K562 (cell line): Measurements from ENCODE around the gene SMCO4. TPM values are rescaled to one million over a fixed set of nuclear protein-coding genes. Genes with fewer than 3 reads are reported as not detected.

Experiments
- ATAC-seq: fragments of 200-7000 bp; cut with Tn5 transposase; 3 replicates; pipeline ENCODE4 v1.9.1; 2020; ENCODE audit warnings: moderate library complexity
- BruUV-seq: library from RNA; stranded (reverse); fragments of 400-500 nt; replicated peaks from 2 replicates; lab custom pipeline; 2021; lab: Mats Ljungman, UMichigan
- CTCF ChIA-PET: fragments of 300-600 bp; formaldehyde crosslinking; extraction: SDS; loops from one replicate; lab custom pipeline; 2021; ENCODE audit warnings: low intra/inter-chr PET ratio; lab: Yijun Ruan, JAX
- POLR2A ChIA-PET: fragments of 300-600, 350-650 bp; sonication (Branson Sonifier 250); formaldehyde crosslinking; extraction: SDS; loops from one replicate; lab custom pipeline; 2021; ENCODE audit warnings: antibody characterized with exemption, inconsistent platforms; lab: Yijun Ruan, JAX
- DNase-seq, 4 experiments: peaks; one replicate each; pipeline versions ENCODE4 v3.0.0 to v3.0.0-alpha.2; 2011 to 2018; ENCODE audit warnings: low spot score in 3 of 4, mixed read lengths in 3 of 4; ENCODE audit errors: extremely low read depth in 1 of 4
- FAIRE-seq: peaks from 2 replicates; lab custom pipeline; 2011; peaks lifted over from hg19 to GRCh38; lab: Jason Lieb, UNC
- H2AFZ ChIP-seq: 2 replicates; pipeline ENCODE4 v1.6.0; 2011; ENCODE audit warnings: low read depth, low read length, control low read depth, inconsistent platforms
- H3K27ac ChIP-seq: fragments of 200-600 bp; 3 replicates; pipeline ENCODE4 v1.8.0; 2011; ENCODE audit warnings: low read depth, mild to moderate bottlenecking, control low read depth, inconsistent platforms, low read length, moderate library complexity, mixed read lengths; ENCODE audit errors: extremely low read depth
- H3K27me3 ChIP-seq, 2 experiments: fragments of 300-600 bp in 1 of 2; 2 replicates in 1 of 2; 3 replicates in 1 of 2; pipeline versions ENCODE4 v1.6.0 to v1.8.0; 2011; ENCODE audit warnings: inconsistent platforms in 2 of 2, low read length in 2 of 2, mild to moderate bottlenecking in 1 of 2, mixed read lengths in 1 of 2, moderate library complexity in 1 of 2; ENCODE audit not compliant: control insufficient read depth in 2 of 2, insufficient read depth in 2 of 2
- H3K36me3 ChIP-seq: fragments of 300-600 bp; 3 replicates; pipeline ENCODE4 v1.8.0; 2011; ENCODE audit warnings: mild to moderate bottlenecking, low read length, inconsistent platforms; ENCODE audit not compliant: control insufficient read depth, insufficient read depth
- H3K4me1 ChIP-seq, 2 experiments: fragments of 200-600 bp in 1 of 2; replicated peaks in 1 of 2; 2 replicates in 1 of 2; 3 replicates in 1 of 2; pipeline versions ENCODE4 v1.5.1 to v1.8.0; 2011; ENCODE audit warnings: inconsistent platforms in 2 of 2, low read length in 2 of 2, mild to moderate bottlenecking in 1 of 2, mixed read lengths in 1 of 2, moderate library complexity in 1 of 2; ENCODE audit not compliant: control insufficient read depth in 2 of 2, insufficient read depth in 2 of 2
- H3K4me2 ChIP-seq: 2 replicates; pipeline ENCODE4 v1.6.1; 2011; ENCODE audit warnings: low read length, control low read depth, inconsistent platforms, mixed read lengths; ENCODE audit not compliant: insufficient read depth
- H3K4me3 ChIP-seq: fragments of 200-600 bp; sonication (generic), shearing (Covaris generic); 2 replicates; pipeline ENCODE4 v1.5.1; 2016; ENCODE audit warnings: control low read depth, inconsistent platforms
- H3K79me2 ChIP-seq: fragments of 200-600 bp; 3 replicates; pipeline ENCODE4 v1.8.0; 2011; ENCODE audit warnings: low read length, inconsistent platforms; ENCODE audit not compliant: control insufficient read depth, insufficient read depth
- H3K9ac ChIP-seq, 2 experiments: 2 replicates each; pipeline versions ENCODE4 v1.6.0 to v1.6.1; 2011; ENCODE audit warnings: low read depth in 2 of 2, low read length in 2 of 2, control low read depth in 1 of 2, inconsistent platforms in 1 of 2, mild to moderate bottlenecking in 1 of 2, mixed read lengths in 1 of 2; ENCODE audit not compliant: insufficient read depth in 1 of 2
- H3K9me1 ChIP-seq: one replicate; pipeline ENCODE4 v1.6.0; 2011; ENCODE audit warnings: inconsistent platforms, mild to moderate bottlenecking, low read length, moderate library complexity; ENCODE audit not compliant: control insufficient read depth, insufficient read depth
- H3K9me3 ChIP-seq: replicated peaks from 2 replicates; pipeline ENCODE4 v1.5.1; 2011; ENCODE audit warnings: low read depth, low read length, inconsistent platforms; ENCODE audit not compliant: control insufficient read depth, insufficient read depth
- H4K20me1 ChIP-seq: replicated peaks from 2 replicates; pipeline ENCODE4 v1.6.1; 2011; ENCODE audit warnings: low read length, inconsistent platforms, mixed read lengths; ENCODE audit not compliant: control insufficient read depth, insufficient read depth
- ARHGAP35 ChIP-seq: fragments of 450-650 bp; IDR thresholded peaks from 2 replicates; pipeline ENCODE4 v1.6.1; 2018; ENCODE audit not compliant: partially characterized antibody
- CREM ChIP-seq: IDR thresholded peaks from 2 replicates; pipeline ENCODE4 v1.6.1; 2014; ENCODE audit warnings: antibody characterized with exemption, low read depth
- EWSR1 ChIP-seq: fragments of 450-650 bp; IDR thresholded peaks from 2 replicates; pipeline ENCODE4 v1.6.1; 2018; ENCODE audit warnings: borderline replicate concordance, mild to moderate bottlenecking, low read depth, moderate library complexity; ENCODE audit not compliant: partially characterized antibody
- EZH2 ChIP-seq: IDR thresholded peaks from 2 replicates; pipeline ENCODE4 v1.6.1; 2012; ENCODE audit warnings: low read depth, mild to moderate bottlenecking, inconsistent platforms, low read length, borderline replicate concordance
- HNRNPH1 ChIP-seq: fragments of 200-400 bp; formaldehyde crosslinking; optimal IDR thresholded peaks from 2 replicates; pipeline ENCODE3; 2017; ENCODE audit warnings: low read depth, mild to moderate bottlenecking, low read length, moderate library complexity
- MED1 ChIP-seq: sonication (generic); formaldehyde crosslinking; IDR thresholded peaks from 2 replicates; pipeline ENCODE4 v1.8.1; 2023; ENCODE audit warnings: missing genetic modification reagents, borderline replicate concordance
- NFIC ChIP-seq: fragments of 450-650 bp; IDR thresholded peaks from 2 replicates; pipeline ENCODE4 v1.6.1; 2017; ENCODE audit warnings: mild to moderate bottlenecking, inconsistent platforms
- ZNF143 ChIP-seq: sonication (generic); formaldehyde crosslinking; IDR thresholded peaks from 2 replicates; pipeline ENCODE4 v1.9.0; 2022; ENCODE audit warnings: mild to moderate bottlenecking, missing genetic modification reagents
- ZNF785 ChIP-seq: fragments of 250-450 bp; sonication (Bioruptor Pico); IDR thresholded peaks from 2 replicates; pipeline ENCODE4 v1.4.0; 2020; ENCODE audit warnings: mild to moderate bottlenecking
- ZNF830 ChIP-seq: fragments of 250-450 bp; sonication (Bioruptor Pico); IDR thresholded peaks from 2 replicates; pipeline ENCODE4 v1.5.0; 2021; ENCODE audit warnings: mild to moderate bottlenecking
- WGBS: fragments of 100-300 bp; shearing (Covaris generic); methylation state at CpG from one replicate; pipeline ENCODE4 v1.1.6; 2016; ENCODE audit warnings: low coverage, mixed read lengths; ENCODE audit not compliant: insufficient coverage; ENCODE audit errors: missing lambda C conversion rate; 5-methylcytosine and 5-hydroxymethylcytosine counted together
- in situ Hi-C: fragments of 300-500 bp; cut with MboI; formaldehyde crosslinking; loops from 4 replicates; pipeline ENCODE4 v1.15.0; 2018; ENCODE audit warnings: inconsistent platforms, mixed read lengths
- intact Hi-C: fragments of 100-400 bp; cut with micrococcal nuclease; formaldehyde crosslinking; loops from 2 replicates; pipeline ENCODE4 v1.14.2; 2022
- polyA plus RNA-seq, 8 experiments: library from polyadenylated mRNA; depleted of rRNA in 4 of 8; stranded (reverse) in 5 of 8; unstranded in 3 of 8; fragments of >200 nt; fragmentation: Nextera tagmentation in 2 of 8; fragmentation: Illumina TruSeq in 1 of 8; extraction: Ambion mirVana in 2 of 8; extraction: Trizol in 1 of 8; gene quantifications; 2 replicates each; pipeline versions ENCODE4 v1.2.1 to v1.2.3, GENCODE V29; 2011 to 2014; ENCODE audit warnings: inconsistent platforms in 1 of 8, missing spikeins in 1 of 8
- total RNA-seq, 7 experiments: library from RNA; depleted of rRNA in 6 of 7; stranded (reverse); fragments of >200 nt in 6 of 7; fragmentation: Illumina TruSeq in 2 of 7; extraction: Trizol in 2 of 7; gene quantifications; 2 replicates each; pipeline versions ENCODE4 v1.2.1 to v1.2.3, GENCODE V29; 2011 to 2021; ENCODE audit warnings: low replicate concordance in 1 of 7
- TF ChIP-seq, protein P1 (sequence below): fragments of 250-450 bp; sonication (Bioruptor Pico); IDR thresholded peaks from 2 replicates; pipeline ENCODE4 v1.5.0; 2021; ENCODE audit warnings: mild to moderate bottlenecking, moderate library complexity
- TF ChIP-seq, protein P2 (sequence below): sonication (generic); formaldehyde crosslinking; IDR thresholded peaks from 2 replicates; pipeline ENCODE4 v1.8.0; 2022; ENCODE audit warnings: mild to moderate bottlenecking, missing genetic modification reagents

The SMCO4 gene
- total and polyA plus RNA-seq, 9 of the 15 experiments (the other 6 are each of a cell fraction or from before 2014, with no cell fraction given) = 1.8 to 27.8 (median 15.3) TPM

DNA sequence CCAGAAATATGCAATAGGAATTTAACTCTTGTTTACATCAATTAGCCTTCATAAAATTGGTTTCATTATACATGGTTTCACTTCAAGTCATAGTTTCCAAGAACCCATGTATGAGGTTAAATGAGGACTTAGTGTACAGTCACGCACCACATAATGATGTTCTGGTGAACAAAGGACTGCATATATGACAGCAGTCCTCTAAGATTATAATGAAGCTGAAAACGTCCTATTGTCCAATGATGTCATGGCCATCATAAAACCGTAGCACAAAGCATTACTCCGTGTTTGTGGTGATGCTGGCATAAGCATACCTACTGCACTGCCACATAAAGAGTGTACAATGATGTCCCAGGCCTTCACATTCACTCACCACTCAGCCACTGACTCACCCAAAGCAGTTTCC, 31.1 kb downstream of the SMCO4 start (continued):
- TF ChIP-seq HNRNPH1 (no peak), ARHGAP35 (no peak)

DNA sequence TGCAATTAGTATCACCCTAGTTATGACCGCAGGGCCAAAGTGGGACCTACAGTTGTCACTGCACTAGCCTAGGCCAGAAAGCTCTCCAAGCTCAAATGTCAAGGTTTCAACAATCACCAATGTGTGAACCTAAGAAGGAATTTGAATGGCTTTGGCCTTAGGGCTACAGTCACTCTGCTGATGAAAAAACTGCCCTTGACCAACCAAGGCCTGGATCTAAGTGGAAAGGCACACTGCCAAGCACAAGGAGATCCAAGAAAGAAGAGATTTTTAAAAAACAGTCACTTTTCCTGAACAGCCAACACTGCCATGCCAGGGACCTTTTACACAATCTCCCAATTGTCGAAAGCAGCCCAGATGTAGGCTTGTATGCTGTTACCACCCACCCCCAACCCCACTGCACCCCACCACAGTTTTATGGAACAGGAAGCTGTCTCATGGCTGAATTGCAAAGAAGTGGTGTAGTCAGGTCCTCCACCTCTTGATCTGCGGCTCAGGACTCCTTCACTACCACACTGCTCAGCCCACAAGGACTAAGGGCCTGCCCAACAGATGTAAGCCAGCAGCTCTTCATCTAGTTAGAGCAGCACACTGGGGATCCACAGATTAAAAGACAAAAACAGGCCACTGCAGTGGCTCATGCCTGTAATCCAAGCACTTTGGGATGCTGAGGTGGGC, 32.9 kb downstream of the SMCO4 start:
- Histone ChIP-seq H3K27ac (no peak overlapping the region), H4K20me1 (no peaks in the 10 kb centered on the region; the same call in 1 of the 2 replicates), H3K9me3 (no peaks in the 10 kb centered on the region), H3K79me2 (no peaks in the 10 kb centered on the region), H3K36me3 (no peaks in the 10 kb centered on the region), H2AFZ (no peak overlapping the region), H3K4me3 (no peak overlapping the region), H3K4me1 (no peaks in the 10 kb centered on the region), H3K27me3 (no peaks in the 10 kb centered on the region), H3K9me1 (no peaks in the 10 kb centered on the region), H3K9ac (no peak overlapping the region), H3K4me2 (no peak overlapping the region)
- intact Hi-C loops = no loop called here
- no peak for DNase-seq
- no TSS peak for BruUV-seq
- in situ Hi-C loops = no loop called here
- 43% methylated on average over 3 of the region's 3 CpGs for WGBS
- ChIA-PET CTCF (no interaction called here), POLR2A (interaction anchor here (1.1 kb wide), 1 partner anchor 20 kb away, joined by 4 read pairs; no protein-coding TSS in a partner anchor)
- no peak for FAIRE-seq
- ATAC-seq = no peak
- TF ChIP-seq ZNF785 (CRISPR knock-in tag) (no peak), CREM (no peak), MED1 (CRISPR knock-in tag) (no peak), ZNF143 (CRISPR knock-in tag) (no peak), EZH2 (no peak), EWSR1 (no peak), NFIC (no peak), ZNF830 (CRISPR knock-in tag) (no peak)
- TF ChIP-seq, protein P1, sequence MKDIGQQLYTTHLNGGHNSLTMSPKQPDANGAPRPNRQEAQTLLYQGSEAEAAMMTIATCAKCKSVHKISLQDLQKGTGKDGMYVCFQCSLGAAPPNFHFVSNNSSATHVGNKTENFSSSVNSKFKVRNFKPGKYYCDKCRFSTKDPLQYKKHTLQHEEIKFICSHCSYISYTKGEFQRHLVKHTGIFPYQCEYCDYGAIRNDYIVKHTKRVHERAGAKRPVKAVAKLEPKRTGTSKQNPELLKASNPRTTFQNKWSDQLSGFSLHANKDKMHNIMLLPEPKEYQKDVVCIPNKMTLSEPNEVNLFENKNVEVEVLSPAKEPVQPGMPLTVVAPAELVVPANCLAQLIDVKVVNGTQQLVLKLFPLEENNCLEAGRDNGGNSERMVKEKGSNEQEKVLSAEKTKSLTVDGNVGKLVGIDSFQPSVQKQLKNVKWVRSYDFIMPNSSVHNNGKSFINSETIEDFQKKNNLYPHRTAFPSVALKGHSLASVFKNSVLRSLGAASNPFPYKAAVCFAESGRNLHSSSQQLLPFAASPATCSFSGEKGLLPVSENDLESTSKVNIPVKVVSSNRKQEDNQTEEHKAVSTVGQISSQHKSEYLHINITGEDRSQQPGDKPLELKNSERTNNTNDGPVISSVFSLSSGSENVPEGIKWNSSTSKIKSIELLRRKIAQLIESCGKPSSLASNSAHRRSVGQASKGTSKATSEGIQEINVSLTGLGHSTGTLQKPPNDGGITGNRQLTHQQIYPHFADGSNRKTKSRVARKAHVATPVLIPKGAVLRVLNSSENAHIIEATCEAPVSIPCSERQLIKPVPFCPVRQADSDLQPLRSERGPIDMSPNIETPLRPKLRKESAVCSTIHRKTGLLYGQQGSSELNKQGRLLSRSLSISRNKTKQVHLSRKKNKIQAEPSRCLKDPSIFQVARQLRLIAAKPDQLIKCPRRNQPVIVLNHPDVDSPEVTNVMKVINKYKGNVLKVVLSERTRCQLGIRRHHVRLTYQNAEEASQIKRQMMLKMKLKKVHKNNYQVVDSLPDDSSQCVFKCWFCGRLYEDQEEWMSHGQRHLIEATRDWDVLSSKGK (CRISPR knock-in tag) = no peak
- TF ChIP-seq, protein P2, sequence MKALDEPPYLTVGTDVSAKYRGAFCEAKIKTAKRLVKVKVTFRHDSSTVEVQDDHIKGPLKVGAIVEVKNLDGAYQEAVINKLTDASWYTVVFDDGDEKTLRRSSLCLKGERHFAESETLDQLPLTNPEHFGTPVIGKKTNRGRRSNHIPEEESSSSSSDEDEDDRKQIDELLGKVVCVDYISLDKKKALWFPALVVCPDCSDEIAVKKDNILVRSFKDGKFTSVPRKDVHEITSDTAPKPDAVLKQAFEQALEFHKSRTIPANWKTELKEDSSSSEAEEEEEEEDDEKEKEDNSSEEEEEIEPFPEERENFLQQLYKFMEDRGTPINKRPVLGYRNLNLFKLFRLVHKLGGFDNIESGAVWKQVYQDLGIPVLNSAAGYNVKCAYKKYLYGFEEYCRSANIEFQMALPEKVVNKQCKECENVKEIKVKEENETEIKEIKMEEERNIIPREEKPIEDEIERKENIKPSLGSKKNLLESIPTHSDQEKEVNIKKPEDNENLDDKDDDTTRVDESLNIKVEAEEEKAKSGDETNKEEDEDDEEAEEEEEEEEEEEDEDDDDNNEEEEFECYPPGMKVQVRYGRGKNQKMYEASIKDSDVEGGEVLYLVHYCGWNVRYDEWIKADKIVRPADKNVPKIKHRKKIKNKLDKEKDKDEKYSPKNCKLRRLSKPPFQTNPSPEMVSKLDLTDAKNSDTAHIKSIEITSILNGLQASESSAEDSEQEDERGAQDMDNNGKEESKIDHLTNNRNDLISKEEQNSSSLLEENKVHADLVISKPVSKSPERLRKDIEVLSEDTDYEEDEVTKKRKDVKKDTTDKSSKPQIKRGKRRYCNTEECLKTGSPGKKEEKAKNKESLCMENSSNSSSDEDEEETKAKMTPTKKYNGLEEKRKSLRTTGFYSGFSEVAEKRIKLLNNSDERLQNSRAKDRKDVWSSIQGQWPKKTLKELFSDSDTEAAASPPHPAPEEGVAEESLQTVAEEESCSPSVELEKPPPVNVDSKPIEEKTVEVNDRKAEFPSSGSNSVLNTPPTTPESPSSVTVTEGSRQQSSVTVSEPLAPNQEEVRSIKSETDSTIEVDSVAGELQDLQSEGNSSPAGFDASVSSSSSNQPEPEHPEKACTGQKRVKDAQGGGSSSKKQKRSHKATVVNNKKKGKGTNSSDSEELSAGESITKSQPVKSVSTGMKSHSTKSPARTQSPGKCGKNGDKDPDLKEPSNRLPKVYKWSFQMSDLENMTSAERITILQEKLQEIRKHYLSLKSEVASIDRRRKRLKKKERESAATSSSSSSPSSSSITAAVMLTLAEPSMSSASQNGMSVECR (CRISPR knock-in tag) = no peak
